Measurements from ENCODE around the gene KLHL13.

Gene KLHL13

GRCh38 chrX:118056870-118057269, 59.7 kb downstream of the KLHL13 start:
- no peaks in the 10 kb centered on the region for H3K27me3 ChIP-seq (ENCODE audit: insufficient read depth, low read length)

GRCh38 chrX:118049713-118050112, 66.9 kb downstream of the KLHL13 start:
- Histone ChIP-seq H3K79me2 (ENCODE audit: insufficient read depth, low read length) (no peaks in the 10 kb centered on the region), H3K9me3 (ENCODE audit: low read length) (no peaks in the 10 kb centered on the region), H3K4me3 (ENCODE audit: low read depth, low read length, poor library complexity, severe bottlenecking) (no peak overlapping the region), H3K27me3 (ENCODE audit: insufficient read depth, low read length) (no peaks in the 10 kb centered on the region), H3K4me2 (ENCODE audit: low read length) (no peak overlapping the region), H3K4me1 (ENCODE audit: insufficient read depth, low read length, severe bottlenecking) (no peaks in the 10 kb centered on the region), H3F3A (ENCODE audit: insufficient read depth, low read length) (no peaks in the 10 kb centered on the region), H3K27ac (ENCODE audit: low read depth, low read length, poor library complexity, severe bottlenecking) (no peak overlapping the region), H4K20me1 (ENCODE audit: insufficient read depth, low read length) (no peaks in the 10 kb centered on the region), H3K9ac (ENCODE audit: low read length) (no peak overlapping the region), H3K9me2 (ENCODE audit: low read depth, low read length) (no peaks in the 10 kb centered on the region), H2AFZ (ENCODE audit: low read length) (no peak overlapping the region), H3K36me3 (ENCODE audit: insufficient read depth, low read length) (no peaks in the 10 kb centered on the region)
- TF ChIP-seq EZH2 (IDR thresholded peaks at IDR 0.05; ENCODE audit: borderline replicate concordance, low read length) (no peak), CTCF (IDR thresholded peaks at IDR 0.05; ENCODE audit: low read length) (no peak)

More at GRCh38 chrX:118056870-118057269, 59.7 kb downstream of the KLHL13 start:
- H3K9ac ChIP-seq (ENCODE audit: low read length) = no peak overlapping the region
- H3K79me2 ChIP-seq (ENCODE audit: insufficient read depth, low read length) = no peaks in the 10 kb centered on the region
- no peak overlapping the region for H3K4me3 ChIP-seq (ENCODE audit: low read depth, low read length, poor library complexity, severe bottlenecking)
- no peaks in the 10 kb centered on the region for H3K9me2 ChIP-seq (ENCODE audit: low read depth, low read length)
- no peak overlapping the region for H3K4me2 ChIP-seq (ENCODE audit: low read length)
- no peak overlapping the region for H3K27ac ChIP-seq (ENCODE audit: low read depth, low read length, poor library complexity, severe bottlenecking)
- no peaks in the 10 kb centered on the region for H3K36me3 ChIP-seq (ENCODE audit: insufficient read depth, low read length)
- no peak overlapping the region for H2AFZ ChIP-seq (ENCODE audit: low read length)
- no peaks in the 10 kb centered on the region for H3F3A ChIP-seq (ENCODE audit: insufficient read depth, low read length)
- H3K4me1 ChIP-seq (ENCODE audit: insufficient read depth, low read length, severe bottlenecking) = no peaks in the 10 kb centered on the region
- TF ChIP-seq EZH2 (IDR thresholded peaks at IDR 0.05; ENCODE audit: borderline replicate concordance, low read length) (no peak), CTCF (IDR thresholded peaks at IDR 0.05; ENCODE audit: low read length) (no peak)
- no peaks in the 10 kb centered on the region for H3K9me3 ChIP-seq (ENCODE audit: low read length)
- no peaks in the 10 kb centered on the region for H4K20me1 ChIP-seq (ENCODE audit: insufficient read depth, low read length)

GRCh38 chrX:118047446-118048186, 69.0 kb downstream of the KLHL13 start:
- Histone ChIP-seq H3K4me3 (ENCODE audit: low read depth, low read length, poor library complexity, severe bottlenecking) (no peak overlapping the region), H3K9me3 (ENCODE audit: low read length) (no peaks in the 10 kb centered on the region), H3K27me3 (ENCODE audit: insufficient read depth, low read length) (no peaks in the 10 kb centered on the region), H3K4me2 (ENCODE audit: low read length) (no peak overlapping the region), H4K20me1 (ENCODE audit: insufficient read depth, low read length) (no peaks in the 10 kb centered on the region), H3K36me3 (ENCODE audit: insufficient read depth, low read length) (no peaks in the 10 kb centered on the region), H2AFZ (ENCODE audit: low read length) (no peak overlapping the region), H3K4me1 (ENCODE audit: insufficient read depth, low read length, severe bottlenecking) (no peaks in the 10 kb centered on the region), H3K79me2 (ENCODE audit: insufficient read depth, low read length) (no peaks in the 10 kb centered on the region), H3K9ac (ENCODE audit: low read length) (no peak overlapping the region), H3K27ac (ENCODE audit: low read depth, low read length, poor library complexity, severe bottlenecking) (no peak overlapping the region), H3F3A (ENCODE audit: insufficient read depth, low read length) (no peaks in the 10 kb centered on the region), H3K9me2 (ENCODE audit: low read depth, low read length) (no peaks in the 10 kb centered on the region)
- TF ChIP-seq EZH2 (IDR thresholded peaks at IDR 0.05; ENCODE audit: borderline replicate concordance, low read length) (no peak), CTCF (IDR thresholded peaks at IDR 0.05; ENCODE audit: low read length) (no peak)

Measured in OCI-LY1 (cell line).